ENCODE data around the gene CYP1A2. TPM values are rescaled to one million over a fixed set of nuclear protein-coding genes. Genes with fewer than 3 reads are reported as not detected.
A peak's percentile ranks its signal among the peaks of the same experiment; 100 is the strongest.

The CYP1A2 gene
- total and polyA plus RNA-seq, 5 donors, result 0.07 TPM; not detected in 4

DNA sequence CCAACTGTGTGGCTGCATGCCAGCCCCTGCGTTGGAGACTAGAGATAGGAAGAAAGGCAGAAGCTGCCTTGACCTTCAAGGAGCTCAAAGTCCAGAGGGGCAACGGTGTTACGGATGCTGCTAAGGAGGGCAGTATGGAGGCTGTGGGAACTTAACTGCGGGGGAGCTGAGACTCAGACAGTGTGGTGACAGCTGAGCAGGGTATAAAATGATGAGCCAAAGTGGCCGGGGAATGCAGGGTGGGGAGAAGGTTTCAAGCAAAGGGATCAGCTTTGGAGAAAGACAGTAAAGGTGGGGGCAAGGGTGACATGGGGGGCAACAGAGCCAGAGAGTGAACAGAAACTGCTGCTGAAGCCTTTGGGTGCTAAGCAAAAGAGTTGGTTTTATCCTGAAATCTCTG lies 6.2 kb upstream of the CYP1A2 start:
- Histone ChIP-seq H3K4me1 (ENCODE audit: control insufficient read depth, insufficient read depth, low read length) (no peaks in the 10 kb centered on the region), H3K9me3 (ENCODE audit: control insufficient read depth, low read length) (no peaks in the 10 kb centered on the region), H3K27me3 (ENCODE audit: control insufficient read depth, insufficient read depth) (no peaks in the 10 kb centered on the region), H3K4me3 (ENCODE audit: low read length) (no peak overlapping the region), H3K27ac (ENCODE audit: low read length) (no peak overlapping the region)
- ATAC-seq (no peak), DNase-seq (no peak)
- intact Hi-C loops (cut with DNase I), result no loop called here
- 76% methylated on average over 5 of the region's 5 CpGs for WGBS

GRCh38 chr15:74746389-74746788 lies 2.3 kb upstream of the CYP1A2 start:
- Histone ChIP-seq H3K9me3 (ENCODE audit: control insufficient read depth, low read length) (no peaks in the 10 kb centered on the region), H3K27ac (ENCODE audit: low read length) (no peak overlapping the region), H3K27me3 (ENCODE audit: control insufficient read depth, insufficient read depth) (no peaks in the 10 kb centered on the region), H3K4me1 (ENCODE audit: control insufficient read depth, insufficient read depth, low read length) (no peaks in the 10 kb centered on the region), H3K4me3 (ENCODE audit: low read length) (no peak overlapping the region)
- no peak for ATAC-seq
- 53% methylated on average over 4 of the region's 4 CpGs for WGBS
- intact Hi-C loops (cut with DNase I), result no loop called here
- DNase-seq, result no peak

GRCh38 chr15:74749832-74750231 lies 1.2 kb downstream of the CYP1A2 start:
- intact Hi-C loops (cut with DNase I), result no loop called here
- no peak for DNase-seq

DNA sequence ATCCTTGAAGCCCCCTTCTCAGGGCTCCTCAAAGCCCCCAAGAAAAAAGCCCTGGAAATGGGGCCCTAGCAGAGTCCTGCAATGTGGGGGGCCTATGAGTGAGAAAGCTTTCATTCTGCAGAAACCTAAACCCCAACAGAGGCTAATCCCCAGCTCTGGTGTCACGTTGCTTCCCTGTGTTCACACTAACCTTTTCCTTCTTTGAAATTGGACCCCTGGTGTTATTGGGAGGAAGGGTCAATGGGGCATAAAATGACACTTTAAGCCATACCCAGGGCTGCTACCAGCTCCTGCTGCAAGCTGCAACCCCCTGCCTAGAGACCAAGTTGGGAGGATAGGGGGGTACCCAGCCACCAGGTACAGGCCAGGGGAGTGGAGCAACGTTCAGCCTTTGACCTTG lies 2.1 kb downstream of the CYP1A2 start:
- intact Hi-C loops (cut with DNase I), result no loop called here

More at GRCh38 chr15:74749832-74750231, 1.2 kb downstream of the CYP1A2 start:
- 87% methylated on average over 20 of the region's 20 CpGs for WGBS
- Histone ChIP-seq H3K27ac (ENCODE audit: low read length) (no peak overlapping the region), H3K9me3 (ENCODE audit: control insufficient read depth, low read length) (no peaks in the 10 kb centered on the region), H3K4me1 (ENCODE audit: control insufficient read depth, insufficient read depth, low read length) (no peaks in the 10 kb centered on the region), H3K4me3 (ENCODE audit: low read length) (no peak overlapping the region), H3K27me3 (ENCODE audit: control insufficient read depth, insufficient read depth) (no peaks in the 10 kb centered on the region)
- ATAC-seq, result peak in 1 of 2 donors; percentile 29

GRCh38 chr15:74752011-74752410 lies 3.4 kb downstream of the CYP1A2 start:
- 69% methylated on average over 8 of the region's 8 CpGs for WGBS
- ATAC-seq (no peak), DNase-seq (no peak)
- Histone ChIP-seq H3K4me1 (ENCODE audit: control insufficient read depth, insufficient read depth, low read length) (no peaks in the 10 kb centered on the region), H3K4me3 (ENCODE audit: low read length) (no peak overlapping the region), H3K9me3 (ENCODE audit: control insufficient read depth, low read length) (no peaks in the 10 kb centered on the region), H3K27me3 (ENCODE audit: control insufficient read depth, insufficient read depth) (no peaks in the 10 kb centered on the region), H3K27ac (ENCODE audit: low read length) (no peak overlapping the region)
- intact Hi-C loops (cut with DNase I), result no loop called here

More for the DNA sequence above, 2.1 kb downstream of the CYP1A2 start:
- Histone ChIP-seq H3K4me1 (ENCODE audit: control insufficient read depth, insufficient read depth, low read length) (no peaks in the 10 kb centered on the region), H3K27me3 (ENCODE audit: control insufficient read depth, insufficient read depth) (no peaks in the 10 kb centered on the region), H3K4me3 (ENCODE audit: low read length) (no peak overlapping the region), H3K9me3 (ENCODE audit: control insufficient read depth, low read length) (no peaks in the 10 kb centered on the region), H3K27ac (ENCODE audit: low read length) (no peak overlapping the region)
- WGBS, result 48% methylated on average over 2 of the region's 2 CpGs
- ATAC-seq, result no peak
- DNase-seq, result no peak

DNA sequence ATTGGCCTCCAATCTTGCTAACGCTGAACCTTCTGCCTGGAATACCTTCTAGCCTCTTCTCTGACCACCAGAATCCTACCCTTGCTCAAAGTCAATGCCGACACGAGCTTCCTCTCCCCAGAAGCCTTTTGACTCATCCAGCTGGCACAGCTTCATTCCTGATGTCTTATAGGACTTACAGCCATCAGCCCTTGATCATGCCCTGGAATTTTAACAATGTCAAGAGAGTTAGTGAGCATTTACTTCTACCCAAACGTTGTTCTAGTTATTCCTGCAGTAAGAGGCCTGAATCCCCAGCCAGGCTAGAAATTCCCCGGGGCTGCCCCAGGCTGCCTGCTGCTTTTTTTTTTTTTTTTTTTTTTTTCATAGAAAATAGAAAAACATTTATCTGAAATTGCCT lies 3.9 kb downstream of the CYP1A2 start:
- 43% methylated on average over 5 of the region's 5 CpGs for WGBS

DNA sequence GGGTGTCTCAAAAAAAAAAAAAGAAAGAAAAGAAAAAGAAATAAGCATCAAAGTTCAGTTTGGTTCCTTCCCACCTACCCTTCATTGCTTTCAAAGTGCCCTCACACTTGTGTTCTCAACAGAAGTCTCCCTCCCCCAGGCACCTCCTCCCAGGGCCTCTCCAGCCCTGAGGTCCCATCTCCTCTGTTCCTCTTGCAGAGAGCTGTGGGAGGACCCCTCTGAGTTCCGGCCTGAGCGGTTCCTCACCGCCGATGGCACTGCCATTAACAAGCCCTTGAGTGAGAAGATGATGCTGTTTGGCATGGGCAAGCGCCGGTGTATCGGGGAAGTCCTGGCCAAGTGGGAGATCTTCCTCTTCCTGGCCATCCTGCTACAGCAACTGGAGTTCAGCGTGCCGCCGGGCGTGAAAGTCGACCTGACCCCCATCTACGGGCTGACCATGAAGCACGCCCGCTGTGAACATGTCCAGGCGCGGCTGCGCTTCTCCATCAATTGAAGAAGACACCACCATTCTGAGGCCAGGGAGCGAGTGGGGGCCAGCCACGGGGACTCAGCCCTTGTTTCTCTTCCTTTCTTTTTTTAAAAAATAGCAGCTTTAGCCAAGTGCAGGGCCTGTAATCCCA lies 6.1 kb downstream of the CYP1A2 start:
- H3K9me3 ChIP-seq (ENCODE audit: control insufficient read depth, low read length), result no peaks in the 10 kb centered on the region
- ATAC-seq (no peak), DNase-seq (no peak)
- intact Hi-C loops (cut with DNase I), result no loop called here
- H3K4me1 ChIP-seq (ENCODE audit: control insufficient read depth, insufficient read depth, low read length), result no peaks in the 10 kb centered on the region
- H3K27ac ChIP-seq (ENCODE audit: low read length), result no peak overlapping the region
- WGBS, result 83% methylated on average over 20 of the region's 20 CpGs
- H3K4me3 ChIP-seq (ENCODE audit: low read length), result no peak overlapping the region
- no peaks in the 10 kb centered on the region for H3K27me3 ChIP-seq (ENCODE audit: control insufficient read depth, insufficient read depth)

More for the DNA sequence above, 3.9 kb downstream of the CYP1A2 start:
- Histone ChIP-seq H3K27ac (ENCODE audit: low read length) (no peak overlapping the region), H3K27me3 (ENCODE audit: control insufficient read depth, insufficient read depth) (no peaks in the 10 kb centered on the region), H3K9me3 (ENCODE audit: control insufficient read depth, low read length) (no peaks in the 10 kb centered on the region), H3K4me3 (ENCODE audit: low read length) (no peak overlapping the region), H3K4me1 (ENCODE audit: control insufficient read depth, insufficient read depth, low read length) (no peaks in the 10 kb centered on the region)
- intact Hi-C loops (cut with DNase I), result no loop called here
- ATAC-seq (no peak), DNase-seq (no peak)

DNA sequence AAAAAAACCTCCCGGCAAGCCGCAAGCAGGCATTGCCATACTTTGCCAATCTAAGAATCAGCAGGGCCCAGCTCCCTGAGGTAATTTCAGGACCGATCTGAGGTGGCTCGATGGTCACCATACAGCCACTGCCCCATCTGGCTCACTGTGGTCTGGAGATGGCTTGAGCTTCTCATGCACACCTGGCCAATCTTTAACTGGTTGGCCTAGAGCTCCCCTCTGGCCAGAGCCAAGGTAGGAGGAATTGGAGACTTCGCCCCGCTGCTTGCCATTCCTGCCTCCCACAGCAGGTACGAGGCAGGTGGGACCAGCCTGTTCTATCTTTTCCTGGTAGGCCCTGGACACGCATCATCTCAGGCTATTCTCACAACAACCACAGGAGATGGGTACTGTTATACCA lies 10.1 kb downstream of the CYP1A2 start:
- Histone ChIP-seq H3K4me3 (ENCODE audit: low read length) (no peak overlapping the region), H3K4me1 (ENCODE audit: control insufficient read depth, insufficient read depth, low read length) (no peaks in the 10 kb centered on the region), H3K27me3 (ENCODE audit: control insufficient read depth, insufficient read depth) (no peaks in the 10 kb centered on the region), H3K27ac (ENCODE audit: low read length) (no peak overlapping the region), H3K9me3 (ENCODE audit: control insufficient read depth, low read length) (no peaks in the 10 kb centered on the region)
- intact Hi-C loops (cut with DNase I), result no loop called here
- 93% methylated on average over 8 of the region's 8 CpGs for WGBS
- ATAC-seq (no peak), DNase-seq (no peak)

GRCh38 chr15:74762791-74763150 lies 14.1 kb downstream of the CYP1A2 start:
- 14% methylated on average over 6 of the region's 6 CpGs for WGBS

GRCh38 chr15:74763416-74763815 lies 14.8 kb downstream of the CYP1A2 start:
- Histone ChIP-seq H3K4me1 (ENCODE audit: control insufficient read depth, insufficient read depth, low read length) (no peaks in the 10 kb centered on the region), H3K27me3 (ENCODE audit: control insufficient read depth, insufficient read depth) (no peaks in the 10 kb centered on the region), H3K9me3 (ENCODE audit: control insufficient read depth, low read length) (no peaks in the 10 kb centered on the region), H3K27ac (ENCODE audit: low read length) (no peak overlapping the region), H3K4me3 (ENCODE audit: low read length) (no peak overlapping the region)
- DNase-seq (no peak), ATAC-seq (no peak)
- intact Hi-C loops (cut with DNase I), result loop anchor here in 2 of 4 donors (10.0 kb wide), 1 partner anchor 389 kb away; no protein-coding TSS in a partner anchor
- 91% methylated on average over 15 of the region's 15 CpGs for WGBS

More at GRCh38 chr15:74762791-74763150, 14.1 kb downstream of the CYP1A2 start:
- peak in 1 of 3 donors; percentile 59 for DNase-seq
- Histone ChIP-seq H3K4me3 (ENCODE audit: low read length) (no peak overlapping the region), H3K9me3 (ENCODE audit: control insufficient read depth, low read length) (no peaks in the 10 kb centered on the region), H3K27ac (ENCODE audit: low read length) (no peak overlapping the region), H3K4me1 (ENCODE audit: control insufficient read depth, insufficient read depth, low read length) (no peaks in the 10 kb centered on the region), H3K27me3 (ENCODE audit: control insufficient read depth, insufficient read depth) (no peaks in the 10 kb centered on the region)
- intact Hi-C loops (cut with DNase I), result loop anchor here in 2 of 4 donors (10.0 kb wide), 1 partner anchor 388 kb away; no protein-coding TSS in a partner anchor
- ATAC-seq, result peak; percentile 15 to 22

- Histone ChIP-seq H3K4me3 (ENCODE audit: low read length) (no peak overlapping the region), H3K27me3 (ENCODE audit: control insufficient read depth, insufficient read depth) (no peaks in the 10 kb centered on the region), H3K9me3 (ENCODE audit: control insufficient read depth, low read length) (no peaks in the 10 kb centered on the region), H3K4me1 (ENCODE audit: control insufficient read depth, insufficient read depth, low read length) (no peaks in the 10 kb centered on the region), H3K27ac (ENCODE audit: low read length) (no peak overlapping the region)
- intact Hi-C loops (cut with DNase I), result loop anchor here (2.0 to 10.0 kb wide), 5 partner anchors 130 to 393 kb away; no protein-coding TSS in a partner anchor
- DNase-seq (peak in 1 of 3 donors; percentile 45), ATAC-seq (no peak)
- WGBS, result 77% methylated on average over 14 of the region's 14 CpGs
Observed at GRCh38 chr15:74767167-74768098, 18.8 kb downstream of the CYP1A2 start.
